ENCODE results near the gene NSUN7. TPM values are rescaled to one million over a fixed set of nuclear protein-coding genes. Genes with fewer than 3 reads are reported as not detected.

The NSUN7 gene
- total RNA-seq, 4 donors from 2014 or later = 2.1 to 4.2 (median 2.7) TPM

DNA sequence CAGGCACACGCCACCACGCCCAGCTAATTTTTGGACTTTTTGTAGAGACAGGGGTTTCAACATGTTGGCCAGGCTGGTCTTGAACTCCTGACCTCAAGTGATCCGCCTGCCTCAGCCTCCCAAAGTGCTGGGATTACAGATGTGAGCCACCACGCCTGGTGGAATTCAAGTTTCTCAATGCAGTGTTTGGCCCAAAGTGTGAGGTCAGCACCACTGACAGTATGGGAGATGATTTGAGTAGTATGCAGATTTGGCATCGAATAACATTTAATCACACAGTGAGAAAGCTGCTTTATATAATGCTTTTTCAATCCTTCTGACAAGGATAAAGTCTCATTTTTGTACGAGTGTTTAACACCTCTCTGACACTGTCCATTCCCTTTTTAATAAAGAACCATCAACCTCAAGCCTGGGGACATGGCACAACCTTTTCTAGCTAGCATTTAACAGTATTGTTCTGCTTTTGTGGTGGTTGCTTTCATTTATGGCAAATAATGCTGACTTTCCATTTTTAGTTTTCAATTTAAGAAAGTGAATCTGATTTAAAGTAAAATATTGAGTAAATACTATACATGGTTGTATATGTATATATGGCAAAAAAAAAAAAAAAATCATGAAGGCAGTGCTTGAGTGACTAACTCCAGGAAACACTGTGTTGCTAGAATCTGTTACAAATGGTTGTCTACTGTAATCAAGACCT is 4.3 kb upstream of the NSUN7 start:
- Histone ChIP-seq H3K4me3 (no peak overlapping the region), H3K27me3 (peaks cover 0 to 17% (median 0%) of the 10 kb centered on the region in 4 donors), H3K4me1 (peaks cover 0 to 13% (median 1%) of the 10 kb centered on the region in 3 donors), H3K27ac (no peak overlapping the region), H3K36me3 (no peaks in the 10 kb centered on the region), H3K9me3 (no peaks in the 10 kb centered on the region)
- intact Hi-C loops (cut with DNase I) = no loop called here
- DNase-seq = no peak
- 67 to 74% methylated on average over 6 of the region's 6 CpGs for WGBS, 2 donors
- TF ChIP-seq, protein P1, sequence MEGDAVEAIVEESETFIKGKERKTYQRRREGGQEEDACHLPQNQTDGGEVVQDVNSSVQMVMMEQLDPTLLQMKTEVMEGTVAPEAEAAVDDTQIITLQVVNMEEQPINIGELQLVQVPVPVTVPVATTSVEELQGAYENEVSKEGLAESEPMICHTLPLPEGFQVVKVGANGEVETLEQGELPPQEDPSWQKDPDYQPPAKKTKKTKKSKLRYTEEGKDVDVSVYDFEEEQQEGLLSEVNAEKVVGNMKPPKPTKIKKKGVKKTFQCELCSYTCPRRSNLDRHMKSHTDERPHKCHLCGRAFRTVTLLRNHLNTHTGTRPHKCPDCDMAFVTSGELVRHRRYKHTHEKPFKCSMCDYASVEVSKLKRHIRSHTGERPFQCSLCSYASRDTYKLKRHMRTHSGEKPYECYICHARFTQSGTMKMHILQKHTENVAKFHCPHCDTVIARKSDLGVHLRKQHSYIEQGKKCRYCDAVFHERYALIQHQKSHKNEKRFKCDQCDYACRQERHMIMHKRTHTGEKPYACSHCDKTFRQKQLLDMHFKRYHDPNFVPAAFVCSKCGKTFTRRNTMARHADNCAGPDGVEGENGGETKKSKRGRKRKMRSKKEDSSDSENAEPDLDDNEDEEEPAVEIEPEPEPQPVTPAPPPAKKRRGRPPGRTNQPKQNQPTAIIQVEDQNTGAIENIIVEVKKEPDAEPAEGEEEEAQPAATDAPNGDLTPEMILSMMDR (IDR thresholded peaks at IDR 0.05) = no peak
- no peak for TF ChIP-seq POLR2A (IDR thresholded peaks at IDR 0.05)

DNA sequence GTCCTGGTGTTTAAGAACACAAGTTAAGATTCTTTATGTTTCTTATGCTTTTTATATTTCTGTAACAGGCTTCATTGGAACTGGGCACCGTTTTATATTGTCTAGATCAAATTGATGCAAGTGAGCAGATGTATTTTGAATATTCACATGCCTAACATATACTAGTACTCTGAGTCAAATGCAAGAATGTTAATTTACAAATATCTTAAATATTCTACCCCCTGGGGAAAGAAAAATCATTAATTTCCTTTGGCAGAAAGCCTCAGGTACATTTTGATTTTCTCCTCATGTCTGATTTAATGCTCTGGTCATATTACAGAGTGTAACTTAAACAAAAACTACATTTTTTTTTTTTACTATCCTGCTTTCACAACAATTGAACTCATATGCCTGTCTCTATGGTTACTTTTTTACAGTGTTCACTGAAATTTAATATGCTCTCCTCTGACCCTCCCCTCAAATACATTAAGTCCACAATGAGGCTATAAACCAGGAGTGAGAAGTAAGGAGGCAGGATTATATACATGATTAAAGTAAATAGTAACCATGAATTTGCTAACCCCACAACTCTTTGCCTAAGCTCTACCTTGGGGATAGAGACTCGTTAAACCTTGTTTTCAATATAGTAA is 2.4 kb upstream of the NSUN7 start:
- no peaks in the 10 kb centered on the region for H3K36me3 ChIP-seq
- 54 to 69% methylated on average over 2 of the region's 2 CpGs for WGBS, 2 donors
- H3K4me3 ChIP-seq = no peak overlapping the region
- no peak for TF ChIP-seq POLR2A (IDR thresholded peaks at IDR 0.05)
- TF ChIP-seq, protein P1 (IDR thresholded peaks at IDR 0.05) = no peak
- H3K27me3 ChIP-seq = peaks cover 0 to 24% (median 0%) of the 10 kb centered on the region in 4 donors
- intact Hi-C loops (cut with DNase I) = no loop called here
- no peak for DNase-seq
- H3K9me3 ChIP-seq = no peaks in the 10 kb centered on the region
- H3K27ac ChIP-seq = no peak overlapping the region
- H3K4me1 ChIP-seq = peaks cover 0 to 19% (median 5%) of the 10 kb centered on the region in 3 donors

DNA sequence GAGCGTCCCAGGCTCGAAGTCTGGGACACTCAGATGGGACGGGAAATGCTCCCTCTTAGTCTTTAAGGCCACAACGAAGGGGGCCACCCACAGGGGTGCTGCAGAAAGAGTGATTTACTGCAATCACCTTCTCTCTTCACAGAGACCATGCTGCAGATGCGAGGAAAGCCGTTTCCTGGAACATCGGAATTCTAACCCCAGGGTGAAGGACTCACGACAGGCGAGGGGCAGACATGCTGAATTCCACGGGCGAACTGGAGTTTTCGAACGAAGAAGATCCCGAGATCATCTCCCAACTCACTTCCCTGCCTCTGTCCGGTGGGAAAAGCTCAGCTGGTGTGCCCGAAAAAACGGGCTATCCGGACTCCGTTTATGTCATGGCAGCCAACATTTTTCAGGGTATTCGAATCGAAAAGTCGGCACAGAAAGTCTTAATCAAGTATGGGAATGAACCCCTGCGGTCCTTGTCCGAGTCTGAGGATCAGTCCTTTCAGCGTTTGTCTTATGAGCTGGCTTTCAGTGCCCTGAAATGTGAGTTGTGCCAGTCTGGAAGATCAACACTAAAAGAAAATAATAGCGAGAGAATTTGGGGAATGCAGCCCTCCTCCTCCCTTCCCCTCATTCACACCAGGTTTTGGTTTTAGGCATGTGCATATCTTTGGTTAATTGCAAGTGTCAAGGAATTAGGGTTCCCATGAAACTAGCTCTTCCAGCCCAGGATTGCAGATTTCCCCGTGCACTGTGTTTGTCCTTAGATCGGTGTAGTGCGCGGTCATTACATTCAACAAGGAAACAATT is 905 bp downstream of the NSUN7 start:
- peak overlapping the region in 3 of 4 donors; percentile 62 to 74 (median 73) for H3K27ac ChIP-seq
- WGBS, 2 donors = 14 to 23% methylated on average over 22 to 28 of the region's 30 CpGs
- H3K4me1 ChIP-seq = peaks cover 0 to 19% (median 5%) of the 10 kb centered on the region in 3 donors
- peak overlapping the region; percentile 69 to 81 (median 74) for H3K4me3 ChIP-seq
- no peaks in the 10 kb centered on the region for H3K9me3 ChIP-seq
- no peak for DNase-seq
- H3K27me3 ChIP-seq = peaks cover 0 to 24% (median 0%) of the 10 kb centered on the region in 4 donors
- no peaks in the 10 kb centered on the region for H3K36me3 ChIP-seq
- TF ChIP-seq, protein P1 (IDR thresholded peaks at IDR 0.05) = no peak
- no peak for TF ChIP-seq POLR2A (IDR thresholded peaks at IDR 0.05)
- intact Hi-C loops (cut with DNase I) = no loop called here

DNA sequence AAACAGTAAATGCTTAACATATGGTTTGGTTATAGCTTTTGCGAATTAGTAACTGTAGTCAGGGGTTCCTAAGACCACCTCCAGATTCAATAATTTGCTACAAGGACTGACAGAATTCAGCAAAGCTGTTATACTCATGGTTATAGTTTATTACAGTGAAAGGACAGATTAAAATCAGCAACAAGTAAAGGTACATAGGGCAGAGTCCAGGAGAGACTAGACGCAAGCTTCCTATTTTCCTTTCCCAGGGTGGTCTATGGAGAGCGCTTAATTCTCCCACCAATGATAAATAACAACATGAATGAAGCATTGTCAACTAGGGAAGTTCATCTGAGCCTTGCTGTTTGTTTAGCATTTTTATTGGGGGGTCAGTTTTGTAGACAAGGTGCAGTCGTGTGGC is 5.9 kb downstream of the NSUN7 start:
- H3K27me3 ChIP-seq = peaks cover 0 to 5% (median 0%) of the 10 kb centered on the region in 4 donors
- H3K4me1 ChIP-seq = peaks cover 0 to 5% (median 2%) of the 10 kb centered on the region in 3 donors
- H3K4me3 ChIP-seq = no peak overlapping the region
- no peak for DNase-seq
- TF ChIP-seq POLR2A (IDR thresholded peaks at IDR 0.05) = no peak
- TF ChIP-seq, protein P1 (IDR thresholded peaks at IDR 0.05) = no peak
- 89 to 91% methylated on average over 4 of the region's 4 CpGs for WGBS, 2 donors
- H3K27ac ChIP-seq = no peak overlapping the region
- H3K9me3 ChIP-seq = no peaks in the 10 kb centered on the region
- no peaks in the 10 kb centered on the region for H3K36me3 ChIP-seq
- intact Hi-C loops (cut with DNase I) = no loop called here
